Testis (tissue), 3 donors: Measurements from ENCODE around the gene PLRG1. TPM values are rescaled to one million over a fixed set of nuclear protein-coding genes. Genes with fewer than 3 reads are reported as not detected.

Source experiments
- DNase-seq: peaks from one replicate; pipeline ENCODE4 v3.0.0-alpha.2; 2019
- H3K27ac ChIP-seq, 2 donors: fragments of 200-600 bp; sonication (generic); one replicate each; pipeline ENCODE4 v1.5.1; 2019
- H3K27me3 ChIP-seq: fragments of 200-600 bp; sonication (generic); one replicate; pipeline ENCODE4 v1.5.1; 2019
- H3K36me3 ChIP-seq: fragments of 200-600 bp; sonication (generic); one replicate; pipeline ENCODE4 v1.5.1; 2017; ENCODE audit warnings: low read depth; ENCODE audit errors: missing control alignments
- H3K4me1 ChIP-seq: fragments of 200-600 bp; sonication (generic); one replicate; pipeline ENCODE4 v1.5.1; 2019
- H3K4me3 ChIP-seq, 2 donors: fragments of 200-600 bp; sonication (generic); one replicate each; pipeline ENCODE4 v1.5.1; 2017 to 2019
- H3K9me3 ChIP-seq: fragments of 200-600 bp; sonication (generic); one replicate; pipeline ENCODE4 v1.5.1; 2017
- CTCF ChIP-seq, 3 experiments: fragments of 450-650 bp in 2 of 3; fragments of 200-600 bp in 1 of 3; sonication (generic) in 1 of 3; IDR thresholded peaks; one replicate each; pipeline ENCODE4 v1.5.1; 2016 to 2019; ENCODE audit warnings: antibody characterized with exemption in 3 of 3, mild to moderate bottlenecking in 2 of 3, moderate library complexity in 1 of 3
- POLR2A ChIP-seq: fragments of 450-650 bp; IDR thresholded peaks from one replicate; pipeline ENCODE4 v1.6.1; 2017; ENCODE audit warnings: antibody characterized with exemption, mild to moderate bottlenecking, moderate library complexity
- WGBS, 2 donors: methylation state at CpG; one replicate each; pipeline ENCODE4 v1.1.5; 2018; 5-methylcytosine and 5-hydroxymethylcytosine counted together
- intact Hi-C: fragments of 100-400 bp; cut with DNase I; formaldehyde crosslinking; loops from one replicate; pipeline ENCODE4 v1.15.1; 2023; ENCODE audit warnings: low total_unique reads
- polyA plus RNA-seq: library from polyadenylated mRNA; stranded (reverse); fragments of 350-450 nt; fragmentation: Illumina TruSeq; extraction: RNeasy Lipid Tissue Mini Kit (QIAGEN cat#74804); gene quantifications from one replicate; pipeline ENCODE4 v1.2.3, GENCODE V29; 2014; ENCODE audit warnings: low read depth, low replicate concordance; ENCODE audit not compliant: insufficient read depth
- total RNA-seq, 2 donors: library from RNA; depleted of rRNA; stranded (reverse); fragments of >200 nt; gene quantifications; one replicate each; pipeline ENCODE4 v1.2.3, GENCODE V29; 2016

PLRG1 gene
- total and polyA plus RNA-seq, 3 donors from 2014 or later, result 35.3 to 46.3 (median 45.8) TPM

- DNase-seq, result no peak
- WGBS, 2 donors, result 76 to 83% methylated on average over 2 of the region's 2 CpGs
- no peaks in the 10 kb centered on the region for H3K9me3 ChIP-seq
- H3K27me3 ChIP-seq, result no peaks in the 10 kb centered on the region
- H3K4me3 ChIP-seq, result no peak overlapping the region
- TF ChIP-seq POLR2A (no peak), CTCF (IDR thresholded peaks at IDR 0.05) (no peak)
- no peaks in the 10 kb centered on the region for H3K4me1 ChIP-seq
- H3K27ac ChIP-seq, result no peak overlapping the region
- H3K36me3 ChIP-seq, result no peaks in the 10 kb centered on the region
- intact Hi-C loops, result no loop called here
Observed at GRCh38 chr4:154577324-154577723, 27.1 kb upstream of the PLRG1 start.

GRCh38 chr4:154574311-154574710 lies 24.1 kb upstream of the PLRG1 start:
- TF ChIP-seq CTCF (IDR thresholded peaks at IDR 0.05) (no peak), POLR2A (no peak)
- no peaks in the 10 kb centered on the region for H3K36me3 ChIP-seq
- H3K27me3 ChIP-seq, result no peaks in the 10 kb centered on the region
- H3K27ac ChIP-seq, result no peak overlapping the region
- whole genome bisulfite sequencing, 2 donors, result 88 to 94% methylated on average over 3 of the region's 3 CpGs
- no peaks in the 10 kb centered on the region for H3K4me1 ChIP-seq
- H3K9me3 ChIP-seq, result no peaks in the 10 kb centered on the region
- no peak overlapping the region for H3K4me3 ChIP-seq
- DNase-seq, result no peak
- intact Hi-C loops, result no loop called here

GRCh38 chr4:154573190-154573870 lies 23.1 kb upstream of the PLRG1 start:
- TF ChIP-seq POLR2A (no peak), CTCF (IDR thresholded peaks at IDR 0.05) (no peak)
- DNase-seq, result no peak
- 90 to 92% methylated on average over 5 of the region's 5 CpGs for WGBS, 2 donors
- Histone ChIP-seq H3K9me3 (no peaks in the 10 kb centered on the region), H3K4me1 (no peaks in the 10 kb centered on the region), H3K4me3 (no peak overlapping the region), H3K36me3 (no peaks in the 10 kb centered on the region), H3K27me3 (no peaks in the 10 kb centered on the region), H3K27ac (no peak overlapping the region)
- intact Hi-C loops, result no loop called here

GRCh38 chr4:154569584-154569983 lies 19.4 kb upstream of the PLRG1 start:
- 93 to 94% methylated on average over 5 of the region's 5 CpGs for WGBS, 2 donors
- DNase-seq, result no peak
- Histone ChIP-seq H3K27me3 (no peaks in the 10 kb centered on the region), H3K4me1 (no peaks in the 10 kb centered on the region), H3K9me3 (no peaks in the 10 kb centered on the region), H3K4me3 (no peak overlapping the region), H3K36me3 (no peaks in the 10 kb centered on the region), H3K27ac (no peak overlapping the region)
- intact Hi-C loops, result no loop called here
- no peak for TF ChIP-seq CTCF (IDR thresholded peaks at IDR 0.05)
- TF ChIP-seq POLR2A, result no peak

- Histone ChIP-seq H3K27ac (no peak overlapping the region), H3K9me3 (no peaks in the 10 kb centered on the region), H3K4me1 (no peaks in the 10 kb centered on the region), H3K36me3 (no peaks in the 10 kb centered on the region), H3K4me3 (no peak overlapping the region), H3K27me3 (no peaks in the 10 kb centered on the region)
- 58 to 68% methylated on average over 3 of the region's 3 CpGs for WGBS, 2 donors
- no peak for DNase-seq
- no peak for TF ChIP-seq POLR2A
- no peak for TF ChIP-seq CTCF (IDR thresholded peaks at IDR 0.05)
- intact Hi-C loops, result no loop called here
Observed at GRCh38 chr4:154569028-154569427, 18.8 kb upstream of the PLRG1 start.
